ENCODE data around the gene EMID1. TPM values are rescaled to one million over a fixed set of nuclear protein-coding genes. Genes with fewer than 3 reads are reported as not detected.

Gene EMID1
- total RNA-seq, 1 experiment from 2014 or later, result 6.1 TPM

GRCh38 chr22:29206372-29207242 lies 911 bp downstream of the EMID1 start:
- peaks cover 9% of the 10 kb centered on the region for H3K27me3 Mint-ChIP-seq (ENCODE audit: low read depth)
- H3K4me1 Mint-ChIP-seq, result peaks cover 23% of the 10 kb centered on the region
- ATAC-seq (no peak; the same call in 1 of the 2 replicates), DNase-seq (ENCODE audit: low spot score) (no peak)
- TF ChIP-seq OVOL2 (CRISPR knock-in tag; IDR thresholded peaks at IDR 0.05; ENCODE audit: borderline replicate concordance) (no peak), GTF2I (CRISPR knock-in tag; conservative IDR thresholded peaks at IDR 0.05) (peak; percentile 59; the same call in 1 of the 2 replicates)
- ChIA-PET POLR2A (interaction anchor here (0.9 to 2.4 kb wide), 3 partner anchors 12 to 60 kb away, joined by 3 to 6 read pairs (median 4); no protein-coding TSS in a partner anchor), CTCF (interaction anchor here (0.6 to 9.4 kb wide), 12 partner anchors 12 to 106 kb away, joined by 3 to 171 read pairs (median 5); partner anchors contain the start of gene GAS2L1)
- H3K4me3 Mint-ChIP-seq, result peak overlapping the region; percentile 77
- no peaks in the 10 kb centered on the region for H3K36me3 Mint-ChIP-seq
- no peak overlapping the region for H3K27ac Mint-ChIP-seq
- no peaks in the 10 kb centered on the region for H3K9me3 Mint-ChIP-seq

GRCh38 chr22:29207243-29207550 lies 1.5 kb downstream of the EMID1 start:
- Mint-ChIP-seq H3K36me3 (no peaks in the 10 kb centered on the region), H3K9me3 (no peaks in the 10 kb centered on the region), H3K4me1 (peaks cover 20% of the 10 kb centered on the region), H3K4me3 (no peak overlapping the region), H3K27ac (no peak overlapping the region), H3K27me3 (ENCODE audit: low read depth) (peaks cover 9% of the 10 kb centered on the region)
- ATAC-seq, result no peak
- no peak for TF ChIP-seq ATF6 (CRISPR knock-in tag; IDR thresholded peaks at IDR 0.05)
- TF ChIP-seq NR3C1 (CRISPR knock-in tag; conservative IDR thresholded peaks at IDR 0.05; ENCODE audit: low read depth), result no peak
- TF ChIP-seq EMX1 (CRISPR knock-in tag; IDR thresholded peaks at IDR 0.05), result no peak
- TF ChIP-seq NR1H2 (CRISPR knock-in tag; IDR thresholded peaks at IDR 0.05), result no peak
- no peak for TF ChIP-seq ATF3 (CRISPR knock-in tag; conservative IDR thresholded peaks at IDR 0.05)
- no peak for TF ChIP-seq AFF4 (CRISPR knock-in tag; IDR thresholded peaks at IDR 0.05; ENCODE audit: borderline replicate concordance)
- no peak for TF ChIP-seq FOXJ3 (CRISPR knock-in tag; IDR thresholded peaks at IDR 0.05; ENCODE audit: borderline replicate concordance)
- TF ChIP-seq NR2C2 (CRISPR knock-in tag; IDR thresholded peaks at IDR 0.05), result no peak
- TF ChIP-seq MXD4 (CRISPR knock-in tag; IDR thresholded peaks at IDR 0.05; ENCODE audit: borderline replicate concordance), result no peak
- TF ChIP-seq MYBL2 (CRISPR knock-in tag; IDR thresholded peaks at IDR 0.05), result no peak
- no peak for TF ChIP-seq MAX (CRISPR knock-in tag; IDR thresholded peaks at IDR 0.05)
- TF ChIP-seq JAZF1 (CRISPR knock-in tag; IDR thresholded peaks at IDR 0.05), result no peak
- ChIA-PET CTCF (interaction anchor here (1.8 to 9.4 kb wide), 3 partner anchors 39 to 100 kb away, joined by 4 to 171 read pairs (median 34); partner anchors contain the start of gene GAS2L1), POLR2A (interaction anchor here (2.4 kb wide), 1 partner anchor 59 kb away, joined by 6 read pairs; no protein-coding TSS in a partner anchor)
- no peak for DNase-seq (ENCODE audit: low spot score)

Measured in WTC11 (cell line).